K562 (cell line): ENCODE results near the gene RAB11FIP2. TPM values are rescaled to one million over a fixed set of nuclear protein-coding genes. Genes with fewer than 3 reads are reported as not detected.
A peak's percentile ranks its signal among the peaks of the same experiment; 100 is the strongest.

Experiments used
- ATAC-seq: fragments of 200-7000 bp; cut with Tn5 transposase; 3 replicates; pipeline ENCODE4 v1.9.1; 2020; ENCODE audit warnings: moderate library complexity
- BruUV-seq: library from RNA; stranded (reverse); fragments of 400-500 nt; replicated peaks from 2 replicates; lab custom pipeline; 2021; lab: Mats Ljungman, UMichigan
- CTCF ChIA-PET: fragments of 300-600 bp; formaldehyde crosslinking; extraction: SDS; loops from one replicate; lab custom pipeline; 2021; ENCODE audit warnings: low intra/inter-chr PET ratio; lab: Yijun Ruan, JAX
- POLR2A ChIA-PET: fragments of 300-600, 350-650 bp; sonication (Branson Sonifier 250); formaldehyde crosslinking; extraction: SDS; loops from one replicate; lab custom pipeline; 2021; ENCODE audit warnings: antibody characterized with exemption, inconsistent platforms; lab: Yijun Ruan, JAX
- DNase-seq, 4 experiments: peaks; one replicate each; pipeline versions ENCODE4 v3.0.0 to v3.0.0-alpha.2; 2011 to 2018; ENCODE audit warnings: low spot score in 3 of 4, mixed read lengths in 3 of 4; ENCODE audit errors: extremely low read depth in 1 of 4
- FAIRE-seq: peaks from 2 replicates; lab custom pipeline; 2011; peaks lifted over from hg19 to GRCh38; lab: Jason Lieb, UNC
- H2AFZ ChIP-seq: 2 replicates; pipeline ENCODE4 v1.6.0; 2011; ENCODE audit warnings: low read depth, low read length, control low read depth, inconsistent platforms
- H3K27ac ChIP-seq: fragments of 200-600 bp; 3 replicates; pipeline ENCODE4 v1.8.0; 2011; ENCODE audit warnings: low read depth, mild to moderate bottlenecking, control low read depth, inconsistent platforms, low read length, moderate library complexity, mixed read lengths; ENCODE audit errors: extremely low read depth
- H3K27me3 ChIP-seq, 2 experiments: fragments of 300-600 bp in 1 of 2; 2 replicates in 1 of 2; 3 replicates in 1 of 2; pipeline versions ENCODE4 v1.6.0 to v1.8.0; 2011; ENCODE audit warnings: inconsistent platforms in 2 of 2, low read length in 2 of 2, mild to moderate bottlenecking in 1 of 2, mixed read lengths in 1 of 2, moderate library complexity in 1 of 2; ENCODE audit not compliant: control insufficient read depth in 2 of 2, insufficient read depth in 2 of 2
- H3K36me3 ChIP-seq: fragments of 300-600 bp; 3 replicates; pipeline ENCODE4 v1.8.0; 2011; ENCODE audit warnings: mild to moderate bottlenecking, low read length, inconsistent platforms; ENCODE audit not compliant: control insufficient read depth, insufficient read depth
- H3K4me1 ChIP-seq, 2 experiments: fragments of 200-600 bp in 1 of 2; replicated peaks in 1 of 2; 2 replicates in 1 of 2; 3 replicates in 1 of 2; pipeline versions ENCODE4 v1.5.1 to v1.8.0; 2011; ENCODE audit warnings: inconsistent platforms in 2 of 2, low read length in 2 of 2, mild to moderate bottlenecking in 1 of 2, mixed read lengths in 1 of 2, moderate library complexity in 1 of 2; ENCODE audit not compliant: control insufficient read depth in 2 of 2, insufficient read depth in 2 of 2
- H3K4me2 ChIP-seq: 2 replicates; pipeline ENCODE4 v1.6.1; 2011; ENCODE audit warnings: low read length, control low read depth, inconsistent platforms, mixed read lengths; ENCODE audit not compliant: insufficient read depth
- H3K4me3 ChIP-seq: fragments of 200-600 bp; sonication (generic), shearing (Covaris generic); 2 replicates; pipeline ENCODE4 v1.5.1; 2016; ENCODE audit warnings: control low read depth, inconsistent platforms
- H3K79me2 ChIP-seq: fragments of 200-600 bp; 3 replicates; pipeline ENCODE4 v1.8.0; 2011; ENCODE audit warnings: low read length, inconsistent platforms; ENCODE audit not compliant: control insufficient read depth, insufficient read depth
- H3K9ac ChIP-seq, 2 experiments: 2 replicates each; pipeline versions ENCODE4 v1.6.0 to v1.6.1; 2011; ENCODE audit warnings: low read depth in 2 of 2, low read length in 2 of 2, control low read depth in 1 of 2, inconsistent platforms in 1 of 2, mild to moderate bottlenecking in 1 of 2, mixed read lengths in 1 of 2; ENCODE audit not compliant: insufficient read depth in 1 of 2
- H3K9me1 ChIP-seq: one replicate; pipeline ENCODE4 v1.6.0; 2011; ENCODE audit warnings: inconsistent platforms, mild to moderate bottlenecking, low read length, moderate library complexity; ENCODE audit not compliant: control insufficient read depth, insufficient read depth
- H3K9me3 ChIP-seq: replicated peaks from 2 replicates; pipeline ENCODE4 v1.5.1; 2011; ENCODE audit warnings: low read depth, low read length, inconsistent platforms; ENCODE audit not compliant: control insufficient read depth, insufficient read depth
- H4K20me1 ChIP-seq: replicated peaks from 2 replicates; pipeline ENCODE4 v1.6.1; 2011; ENCODE audit warnings: low read length, inconsistent platforms, mixed read lengths; ENCODE audit not compliant: control insufficient read depth, insufficient read depth
- BRD4 ChIP-seq: fragments of 200-600 bp; sonication (generic); IDR thresholded peaks from 2 replicates; pipeline ENCODE4 v1.6.1; 2017; ENCODE audit warnings: inconsistent platforms
- GTF2F1 ChIP-seq: IDR thresholded peaks from 2 replicates; pipeline ENCODE4 v1.6.1; 2011; ENCODE audit warnings: low read depth, low read length, improper control_type of control experiment
- RBM25 ChIP-seq: fragments of 200-400 bp; formaldehyde crosslinking; IDR thresholded peaks from 2 replicates; pipeline ENCODE4 v1.6.1; 2018; ENCODE audit warnings: low read length, low read depth, moderate library complexity; ENCODE audit not compliant: severe bottlenecking
- ZNF146 ChIP-seq: IDR thresholded peaks from one replicate; pipeline ENCODE4 v1.6.1; 2018; ENCODE audit warnings: missing compliant biosample characterization; ENCODE audit not compliant: unreplicated experiment
- ZNF778 ChIP-seq: fragments of 450-650 bp; formaldehyde crosslinking; IDR thresholded peaks from 2 replicates; pipeline ENCODE4 v1.4.0; 2020; ENCODE audit warnings: mild to moderate bottlenecking, moderate library complexity
- WGBS: fragments of 100-300 bp; shearing (Covaris generic); methylation state at CpG from one replicate; pipeline ENCODE4 v1.1.6; 2016; ENCODE audit warnings: low coverage, mixed read lengths; ENCODE audit not compliant: insufficient coverage; ENCODE audit errors: missing lambda C conversion rate; 5-methylcytosine and 5-hydroxymethylcytosine counted together
- in situ Hi-C: fragments of 300-500 bp; cut with MboI; formaldehyde crosslinking; loops from 4 replicates; pipeline ENCODE4 v1.15.0; 2018; ENCODE audit warnings: inconsistent platforms, mixed read lengths
- intact Hi-C: fragments of 100-400 bp; cut with micrococcal nuclease; formaldehyde crosslinking; loops from 2 replicates; pipeline ENCODE4 v1.14.2; 2022
- polyA plus RNA-seq, 8 experiments: library from polyadenylated mRNA; depleted of rRNA in 4 of 8; stranded (reverse) in 5 of 8; unstranded in 3 of 8; fragments of >200 nt; fragmentation: Nextera tagmentation in 2 of 8; fragmentation: Illumina TruSeq in 1 of 8; extraction: Ambion mirVana in 2 of 8; extraction: Trizol in 1 of 8; gene quantifications; 2 replicates each; pipeline versions ENCODE4 v1.2.1 to v1.2.3, GENCODE V29; 2011 to 2014; ENCODE audit warnings: inconsistent platforms in 1 of 8, missing spikeins in 1 of 8
- total RNA-seq, 7 experiments: library from RNA; depleted of rRNA in 6 of 7; stranded (reverse); fragments of >200 nt in 6 of 7; fragmentation: Illumina TruSeq in 2 of 7; extraction: Trizol in 2 of 7; gene quantifications; 2 replicates each; pipeline versions ENCODE4 v1.2.1 to v1.2.3, GENCODE V29; 2011 to 2021; ENCODE audit warnings: low replicate concordance in 1 of 7

The RAB11FIP2 gene
- total and polyA plus RNA-seq, 9 of the 15 experiments (the other 6 are each of a cell fraction or from before 2014, with no cell fraction given), result 3.0 to 10.6 (median 3.9) TPM

- no peak overlapping the region for H3K4me2 ChIP-seq
- no TSS peak for BruUV-seq
- H3K79me2 ChIP-seq, result no peaks in the 10 kb centered on the region
- no peak overlapping the region for H3K4me3 ChIP-seq
- no peak overlapping the region for H2AFZ ChIP-seq
- no peak for ATAC-seq
- H3K9ac ChIP-seq, result no peak overlapping the region
- intact Hi-C loops (no loop called here), in situ Hi-C loops (no loop called here)
- DNase-seq, result no peak
- no peaks in the 10 kb centered on the region for H3K36me3 ChIP-seq
- no peak overlapping the region for H3K27ac ChIP-seq
- H3K27me3 ChIP-seq, result no peaks in the 10 kb centered on the region
- H3K4me1 ChIP-seq, result peaks cover 0 to 4% of the 10 kb centered on the region in 2 experiments; a peak in 2 of 5 replicates
- ChIA-PET POLR2A (no interaction called here), CTCF (no interaction called here)
- no peak for FAIRE-seq
- no peaks in the 10 kb centered on the region for H3K9me3 ChIP-seq
- 43% methylated on average over 1 of the region's 1 CpG for WGBS
- no peaks in the 10 kb centered on the region for H4K20me1 ChIP-seq
- no peaks in the 10 kb centered on the region for H3K9me1 ChIP-seq
- TF ChIP-seq BRD4, result no peak
- TF ChIP-seq RBM25, result peak; percentile 86
- no peak for TF ChIP-seq ZNF778 (CRISPR knock-in tag)
- TF ChIP-seq ZNF146 (CRISPR knock-in tag), result peak; percentile 87
- TF ChIP-seq GTF2F1, result no peak
Measured at GRCh38 chr10:117969592-117969991, 77.1 kb downstream of the RAB11FIP2 start.
